ENCODE data around the gene CHAF1A.

The CHAF1A gene

DNA sequence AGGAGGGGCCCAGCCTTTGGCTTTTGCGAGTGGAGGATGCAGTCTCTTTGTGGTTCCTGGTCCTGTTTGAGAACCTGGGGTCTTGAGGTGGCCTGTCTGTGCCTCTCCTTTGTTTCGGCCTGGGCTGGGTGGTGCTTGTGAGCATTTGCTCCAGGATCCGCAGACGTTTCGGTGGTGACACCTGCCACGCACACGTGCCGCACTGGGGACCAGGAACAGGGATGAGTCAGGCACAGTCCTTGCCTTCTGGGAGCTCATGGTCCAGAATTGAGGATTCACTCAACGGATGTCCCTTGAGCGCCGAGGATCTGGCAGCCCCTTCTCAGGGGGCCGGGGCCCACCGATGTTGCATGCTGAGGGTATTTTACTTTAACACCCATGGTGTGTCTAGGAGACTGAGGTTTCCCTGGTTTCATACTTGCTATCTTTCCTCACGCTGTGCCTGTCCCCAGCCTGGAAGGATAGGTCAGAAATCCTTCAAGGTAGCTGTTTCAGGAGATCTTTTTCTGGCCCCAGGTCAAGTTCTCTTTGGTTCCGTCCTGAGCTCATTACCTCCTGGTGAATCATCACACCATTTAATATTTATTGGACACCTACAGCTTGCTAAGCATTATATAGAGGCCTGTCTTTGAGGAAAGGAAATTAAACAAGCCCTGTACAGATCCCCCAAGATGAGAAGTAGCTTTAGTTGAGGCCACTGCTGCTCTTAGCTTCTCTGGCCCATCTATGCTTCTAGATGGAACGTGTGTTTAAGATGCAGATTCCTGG, 74.8 kb downstream of the CHAF1A start:
- H3K79me2 ChIP-seq (ENCODE audit: insufficient read depth, low read length) = peaks cover 40% of the 10 kb centered on the region
- peaks cover 33% of the 10 kb centered on the region for H4K20me1 ChIP-seq (ENCODE audit: insufficient read depth, low read length, poor library complexity, severe bottlenecking)
- H3K4me1 ChIP-seq (ENCODE audit: insufficient read depth, low read length, poor library complexity, severe bottlenecking) = peaks cover 11% of the 10 kb centered on the region
- H3K9ac ChIP-seq (ENCODE audit: low read depth, low read length, poor library complexity, severe bottlenecking) = no peak overlapping the region
- H3K27me3 ChIP-seq (ENCODE audit: insufficient read depth, low read length, poor library complexity, severe bottlenecking) = no peaks in the 10 kb centered on the region
- no peaks in the 10 kb centered on the region for H3K9me2 ChIP-seq (replicated peaks; ENCODE audit: low read depth, low read length)
- no peaks in the 10 kb centered on the region for H3F3A ChIP-seq (ENCODE audit: low read depth)
- no peak overlapping the region for H3K4me2 ChIP-seq (ENCODE audit: low read depth, low read length, poor library complexity, severe bottlenecking)
- H2AFZ ChIP-seq (ENCODE audit: low read length) = no peak overlapping the region
- H3K36me3 ChIP-seq (ENCODE audit: insufficient read depth, low read length) = peaks cover 16% of the 10 kb centered on the region; the same call in 1 of the 2 replicates
- TF ChIP-seq, protein P1, sequence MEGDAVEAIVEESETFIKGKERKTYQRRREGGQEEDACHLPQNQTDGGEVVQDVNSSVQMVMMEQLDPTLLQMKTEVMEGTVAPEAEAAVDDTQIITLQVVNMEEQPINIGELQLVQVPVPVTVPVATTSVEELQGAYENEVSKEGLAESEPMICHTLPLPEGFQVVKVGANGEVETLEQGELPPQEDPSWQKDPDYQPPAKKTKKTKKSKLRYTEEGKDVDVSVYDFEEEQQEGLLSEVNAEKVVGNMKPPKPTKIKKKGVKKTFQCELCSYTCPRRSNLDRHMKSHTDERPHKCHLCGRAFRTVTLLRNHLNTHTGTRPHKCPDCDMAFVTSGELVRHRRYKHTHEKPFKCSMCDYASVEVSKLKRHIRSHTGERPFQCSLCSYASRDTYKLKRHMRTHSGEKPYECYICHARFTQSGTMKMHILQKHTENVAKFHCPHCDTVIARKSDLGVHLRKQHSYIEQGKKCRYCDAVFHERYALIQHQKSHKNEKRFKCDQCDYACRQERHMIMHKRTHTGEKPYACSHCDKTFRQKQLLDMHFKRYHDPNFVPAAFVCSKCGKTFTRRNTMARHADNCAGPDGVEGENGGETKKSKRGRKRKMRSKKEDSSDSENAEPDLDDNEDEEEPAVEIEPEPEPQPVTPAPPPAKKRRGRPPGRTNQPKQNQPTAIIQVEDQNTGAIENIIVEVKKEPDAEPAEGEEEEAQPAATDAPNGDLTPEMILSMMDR (conservative IDR thresholded peaks at IDR 0.05; ENCODE audit: low read length) = no peak
- no peak for TF ChIP-seq EZH2phosphoT487 (IDR thresholded peaks at IDR 0.05; ENCODE audit: borderline replicate concordance)
- H3K9me3 ChIP-seq (ENCODE audit: insufficient read depth, low read depth, low read length) = no peaks in the 10 kb centered on the region
- no peak overlapping the region for H3K4me3 ChIP-seq (ENCODE audit: low read length, poor library complexity, severe bottlenecking)

DNA sequence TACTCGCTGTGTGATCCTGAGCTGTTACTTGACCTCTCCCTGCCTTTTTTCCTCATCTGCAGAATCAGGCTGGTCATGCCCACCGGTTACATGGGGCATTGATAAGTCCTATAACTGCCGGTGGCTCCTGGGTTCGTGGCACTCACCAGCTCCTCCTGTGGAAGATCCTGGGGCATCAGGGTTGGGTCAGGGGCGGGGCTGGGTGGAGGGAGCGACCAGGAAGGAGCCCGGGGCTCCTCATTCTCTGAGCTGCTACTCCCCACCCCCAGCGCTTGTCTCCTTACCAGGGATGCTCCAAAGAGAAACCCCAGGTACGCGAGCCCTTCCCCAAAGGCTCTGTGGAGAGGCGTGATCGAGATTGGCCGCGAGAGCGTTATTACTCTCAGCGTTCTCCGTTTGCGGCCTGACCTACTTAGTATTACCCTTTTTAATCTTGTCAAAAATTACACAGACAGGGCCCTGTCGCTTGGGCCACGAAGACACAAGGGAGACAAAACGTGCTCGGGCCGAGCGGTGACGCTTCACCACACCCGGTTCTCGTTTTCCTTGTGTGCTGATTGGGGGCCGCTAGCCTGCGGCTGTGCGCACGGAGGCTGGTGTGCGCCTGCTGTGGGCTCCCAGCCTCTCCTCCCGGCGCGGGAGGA, 80.4 kb downstream of the CHAF1A start:
- H3K4me1 ChIP-seq (ENCODE audit: insufficient read depth, low read length, poor library complexity, severe bottlenecking) = no peaks in the 10 kb centered on the region
- H4K20me1 ChIP-seq (ENCODE audit: insufficient read depth, low read length, poor library complexity, severe bottlenecking) = no peaks in the 10 kb centered on the region
- no peak for TF ChIP-seq EZH2phosphoT487 (IDR thresholded peaks at IDR 0.05; ENCODE audit: borderline replicate concordance)
- H3K79me2 ChIP-seq (ENCODE audit: insufficient read depth, low read length) = no peaks in the 10 kb centered on the region
- no peaks in the 10 kb centered on the region for H3K9me3 ChIP-seq (ENCODE audit: insufficient read depth, low read depth, low read length)
- no peaks in the 10 kb centered on the region for H3F3A ChIP-seq (ENCODE audit: low read depth)
- no peak overlapping the region for H3K4me2 ChIP-seq (ENCODE audit: low read depth, low read length, poor library complexity, severe bottlenecking)
- H3K36me3 ChIP-seq (ENCODE audit: insufficient read depth, low read length) = peaks cover 3% of the 10 kb centered on the region; the same call in 1 of the 2 replicates
- H3K27me3 ChIP-seq (ENCODE audit: insufficient read depth, low read length, poor library complexity, severe bottlenecking) = no peaks in the 10 kb centered on the region
- no peak overlapping the region for H3K4me3 ChIP-seq (ENCODE audit: low read length, poor library complexity, severe bottlenecking)
- H2AFZ ChIP-seq (ENCODE audit: low read length) = no peak overlapping the region
- no peaks in the 10 kb centered on the region for H3K9me2 ChIP-seq (replicated peaks; ENCODE audit: low read depth, low read length)
- H3K9ac ChIP-seq (ENCODE audit: low read depth, low read length, poor library complexity, severe bottlenecking) = no peak overlapping the region

DNA sequence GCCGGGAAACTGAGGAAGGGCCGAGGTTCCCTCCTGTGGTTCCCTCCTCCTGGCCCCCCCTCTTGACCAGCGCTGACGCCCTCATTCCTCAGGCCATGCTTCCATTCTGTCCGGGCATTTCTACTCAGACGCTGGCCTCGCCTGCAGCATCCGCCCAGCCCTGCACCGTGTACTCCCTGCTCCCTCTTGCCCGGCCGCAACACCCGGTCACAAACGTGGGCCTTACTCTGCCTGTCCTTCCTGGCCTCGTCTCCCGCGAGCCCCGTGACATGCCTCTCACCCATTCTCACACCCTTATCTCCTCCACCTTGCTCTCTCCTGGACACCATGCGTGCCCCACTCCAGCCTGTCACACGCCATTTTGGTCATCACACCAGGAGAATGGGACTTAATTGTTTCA, 80.9 kb downstream of the CHAF1A start:
- Histone ChIP-seq H3K4me2 (ENCODE audit: low read depth, low read length, poor library complexity, severe bottlenecking) (no peak overlapping the region), H3K79me2 (ENCODE audit: insufficient read depth, low read length) (no peaks in the 10 kb centered on the region), H3K9me3 (ENCODE audit: insufficient read depth, low read depth, low read length) (no peaks in the 10 kb centered on the region), H3K9me2 (replicated peaks; ENCODE audit: low read depth, low read length) (no peaks in the 10 kb centered on the region), H3K4me1 (ENCODE audit: insufficient read depth, low read length, poor library complexity, severe bottlenecking) (no peaks in the 10 kb centered on the region), H3F3A (ENCODE audit: low read depth) (no peaks in the 10 kb centered on the region), H3K4me3 (ENCODE audit: low read length, poor library complexity, severe bottlenecking) (no peak overlapping the region), H4K20me1 (ENCODE audit: insufficient read depth, low read length, poor library complexity, severe bottlenecking) (no peaks in the 10 kb centered on the region), H3K36me3 (ENCODE audit: insufficient read depth, low read length) (peaks cover 3% of the 10 kb centered on the region; the same call in 1 of the 2 replicates), H2AFZ (ENCODE audit: low read length) (no peak overlapping the region), H3K9ac (ENCODE audit: low read depth, low read length, poor library complexity, severe bottlenecking) (no peak overlapping the region), H3K27me3 (ENCODE audit: insufficient read depth, low read length, poor library complexity, severe bottlenecking) (no peaks in the 10 kb centered on the region)
- TF ChIP-seq EZH2phosphoT487 (IDR thresholded peaks at IDR 0.05; ENCODE audit: borderline replicate concordance) = no peak
- TF ChIP-seq, protein P1 (conservative IDR thresholded peaks at IDR 0.05; ENCODE audit: low read length) = no peak
